K562 (cell line): ENCODE results near the gene MAML3. TPM values are rescaled to one million over a fixed set of nuclear protein-coding genes. Genes with fewer than 3 reads are reported as not detected.

Source experiments
- ATAC-seq: fragments of 200-7000 bp; cut with Tn5 transposase; 3 replicates; pipeline ENCODE4 v1.9.1; 2020; ENCODE audit warnings: moderate library complexity
- BruUV-seq: library from RNA; stranded (reverse); fragments of 400-500 nt; replicated peaks from 2 replicates; lab custom pipeline; 2021; lab: Mats Ljungman, UMichigan
- CTCF ChIA-PET: fragments of 300-600 bp; formaldehyde crosslinking; extraction: SDS; loops from one replicate; lab custom pipeline; 2021; ENCODE audit warnings: low intra/inter-chr PET ratio; lab: Yijun Ruan, JAX
- POLR2A ChIA-PET: fragments of 300-600, 350-650 bp; sonication (Branson Sonifier 250); formaldehyde crosslinking; extraction: SDS; loops from one replicate; lab custom pipeline; 2021; ENCODE audit warnings: antibody characterized with exemption, inconsistent platforms; lab: Yijun Ruan, JAX
- DNase-seq, 4 experiments: peaks; one replicate each; pipeline versions ENCODE4 v3.0.0 to v3.0.0-alpha.2; 2011 to 2018; ENCODE audit warnings: low spot score in 3 of 4, mixed read lengths in 3 of 4; ENCODE audit errors: extremely low read depth in 1 of 4
- FAIRE-seq: peaks from 2 replicates; lab custom pipeline; 2011; peaks lifted over from hg19 to GRCh38; lab: Jason Lieb, UNC
- H2AFZ ChIP-seq: 2 replicates; pipeline ENCODE4 v1.6.0; 2011; ENCODE audit warnings: low read depth, low read length, control low read depth, inconsistent platforms
- H3K27ac ChIP-seq: fragments of 200-600 bp; 3 replicates; pipeline ENCODE4 v1.8.0; 2011; ENCODE audit warnings: low read depth, mild to moderate bottlenecking, control low read depth, inconsistent platforms, low read length, moderate library complexity, mixed read lengths; ENCODE audit errors: extremely low read depth
- H3K27me3 ChIP-seq, 2 experiments: fragments of 300-600 bp in 1 of 2; 2 replicates in 1 of 2; 3 replicates in 1 of 2; pipeline versions ENCODE4 v1.6.0 to v1.8.0; 2011; ENCODE audit warnings: inconsistent platforms in 2 of 2, low read length in 2 of 2, mild to moderate bottlenecking in 1 of 2, mixed read lengths in 1 of 2, moderate library complexity in 1 of 2; ENCODE audit not compliant: control insufficient read depth in 2 of 2, insufficient read depth in 2 of 2
- H3K36me3 ChIP-seq: fragments of 300-600 bp; 3 replicates; pipeline ENCODE4 v1.8.0; 2011; ENCODE audit warnings: mild to moderate bottlenecking, low read length, inconsistent platforms; ENCODE audit not compliant: control insufficient read depth, insufficient read depth
- H3K4me1 ChIP-seq, 2 experiments: fragments of 200-600 bp in 1 of 2; replicated peaks in 1 of 2; 2 replicates in 1 of 2; 3 replicates in 1 of 2; pipeline versions ENCODE4 v1.5.1 to v1.8.0; 2011; ENCODE audit warnings: inconsistent platforms in 2 of 2, low read length in 2 of 2, mild to moderate bottlenecking in 1 of 2, mixed read lengths in 1 of 2, moderate library complexity in 1 of 2; ENCODE audit not compliant: control insufficient read depth in 2 of 2, insufficient read depth in 2 of 2
- H3K4me2 ChIP-seq: 2 replicates; pipeline ENCODE4 v1.6.1; 2011; ENCODE audit warnings: low read length, control low read depth, inconsistent platforms, mixed read lengths; ENCODE audit not compliant: insufficient read depth
- H3K4me3 ChIP-seq: fragments of 200-600 bp; sonication (generic), shearing (Covaris generic); 2 replicates; pipeline ENCODE4 v1.5.1; 2016; ENCODE audit warnings: control low read depth, inconsistent platforms
- H3K79me2 ChIP-seq: fragments of 200-600 bp; 3 replicates; pipeline ENCODE4 v1.8.0; 2011; ENCODE audit warnings: low read length, inconsistent platforms; ENCODE audit not compliant: control insufficient read depth, insufficient read depth
- H3K9ac ChIP-seq, 2 experiments: 2 replicates each; pipeline versions ENCODE4 v1.6.0 to v1.6.1; 2011; ENCODE audit warnings: low read depth in 2 of 2, low read length in 2 of 2, control low read depth in 1 of 2, inconsistent platforms in 1 of 2, mild to moderate bottlenecking in 1 of 2, mixed read lengths in 1 of 2; ENCODE audit not compliant: insufficient read depth in 1 of 2
- H3K9me1 ChIP-seq: one replicate; pipeline ENCODE4 v1.6.0; 2011; ENCODE audit warnings: inconsistent platforms, mild to moderate bottlenecking, low read length, moderate library complexity; ENCODE audit not compliant: control insufficient read depth, insufficient read depth
- H3K9me3 ChIP-seq: replicated peaks from 2 replicates; pipeline ENCODE4 v1.5.1; 2011; ENCODE audit warnings: low read depth, low read length, inconsistent platforms; ENCODE audit not compliant: control insufficient read depth, insufficient read depth
- H4K20me1 ChIP-seq: replicated peaks from 2 replicates; pipeline ENCODE4 v1.6.1; 2011; ENCODE audit warnings: low read length, inconsistent platforms, mixed read lengths; ENCODE audit not compliant: control insufficient read depth, insufficient read depth
- FOXK1 ChIP-seq: sonication (generic); formaldehyde crosslinking; IDR thresholded peaks from 2 replicates; pipeline ENCODE4 v1.8.0; 2022; ENCODE audit warnings: missing genetic modification reagents, mild to moderate bottlenecking, borderline replicate concordance
- SREBF1 ChIP-seq: fragments of 150-350 bp; IDR thresholded peaks from 2 replicates; pipeline ENCODE4 v1.6.1; 2014; ENCODE audit warnings: antibody characterized with exemption, low read depth, low read length, borderline replicate concordance
- ZNF197 ChIP-seq: fragments of 200-800 bp; sonication (Bioruptor generic); IDR thresholded peaks from 2 replicates; pipeline ENCODE4 v1.6.1; 2016; ENCODE audit warnings: low read depth, missing genetic modification characterization, missing compliant biosample characterization
- WGBS: fragments of 100-300 bp; shearing (Covaris generic); methylation state at CpG from one replicate; pipeline ENCODE4 v1.1.6; 2016; ENCODE audit warnings: low coverage, mixed read lengths; ENCODE audit not compliant: insufficient coverage; ENCODE audit errors: missing lambda C conversion rate; 5-methylcytosine and 5-hydroxymethylcytosine counted together
- in situ Hi-C: fragments of 300-500 bp; cut with MboI; formaldehyde crosslinking; loops from 4 replicates; pipeline ENCODE4 v1.15.0; 2018; ENCODE audit warnings: inconsistent platforms, mixed read lengths
- intact Hi-C: fragments of 100-400 bp; cut with micrococcal nuclease; formaldehyde crosslinking; loops from 2 replicates; pipeline ENCODE4 v1.14.2; 2022
- polyA plus RNA-seq, 8 experiments: library from polyadenylated mRNA; depleted of rRNA in 4 of 8; stranded (reverse) in 5 of 8; unstranded in 3 of 8; fragments of >200 nt; fragmentation: Nextera tagmentation in 2 of 8; fragmentation: Illumina TruSeq in 1 of 8; extraction: Ambion mirVana in 2 of 8; extraction: Trizol in 1 of 8; gene quantifications; 2 replicates each; pipeline versions ENCODE4 v1.2.1 to v1.2.3, GENCODE V29; 2011 to 2014; ENCODE audit warnings: inconsistent platforms in 1 of 8, missing spikeins in 1 of 8
- total RNA-seq, 7 experiments: library from RNA; depleted of rRNA in 6 of 7; stranded (reverse); fragments of >200 nt in 6 of 7; fragmentation: Illumina TruSeq in 2 of 7; extraction: Trizol in 2 of 7; gene quantifications; 2 replicates each; pipeline versions ENCODE4 v1.2.1 to v1.2.3, GENCODE V29; 2011 to 2021; ENCODE audit warnings: low replicate concordance in 1 of 7
- TF ChIP-seq, protein P1 (sequence below): fragments of 450-650 bp; IDR thresholded peaks from 2 replicates; pipeline ENCODE4 v1.6.1; 2016; ENCODE audit warnings: borderline replicate concordance
- TF ChIP-seq, protein P2 (sequence below): fragments of 450-650 bp; formaldehyde crosslinking; IDR thresholded peaks from 2 replicates; pipeline ENCODE4 v1.4.0; 2020; ENCODE audit warnings: mild to moderate bottlenecking
- TF ChIP-seq, protein P3 (sequence below): fragments of 200-400 bp; formaldehyde crosslinking; IDR thresholded peaks from 2 replicates; pipeline ENCODE4 v1.6.1; 2017; ENCODE audit warnings: mild to moderate bottlenecking, low read depth, low read length, moderate library complexity
- TF ChIP-seq, protein P4 (sequence below): IDR thresholded peaks from 3 replicates; pipeline ENCODE4 v1.6.1; 2011; ENCODE audit warnings: borderline replicate concordance, mild to moderate bottlenecking; ENCODE audit not compliant: insufficient read length, insufficient read depth

Gene MAML3
- total and polyA plus RNA-seq, 9 of the 15 experiments (the other 6 are each of a cell fraction or from before 2014, with no cell fraction given), result 0.01 to 0.55 (median 0.25) TPM

DNA sequence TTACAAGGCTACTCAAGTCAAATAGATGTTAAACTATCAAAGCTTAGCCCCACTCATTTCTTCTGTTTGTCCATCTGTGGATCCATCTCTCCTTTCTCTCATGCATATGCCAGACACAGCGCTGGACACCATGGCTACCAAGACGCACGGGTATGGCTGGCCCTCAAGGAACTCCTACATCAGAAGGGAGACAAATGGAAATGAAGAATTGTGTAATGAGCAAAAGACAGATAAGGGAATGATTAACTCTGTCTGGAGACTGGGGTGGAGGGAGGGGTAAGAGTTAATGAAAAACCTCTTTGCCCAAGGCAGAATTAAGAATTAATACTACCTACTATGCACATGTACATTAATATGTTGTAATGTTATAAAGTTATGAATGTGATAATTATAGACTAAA is 400.3 kb downstream of the MAML3 start:
- no peaks in the 10 kb centered on the region for H3K79me2 ChIP-seq
- H3K36me3 ChIP-seq, result no peaks in the 10 kb centered on the region
- H3K9ac ChIP-seq, result no peak overlapping the region
- CTCF ChIA-PET, result no interaction called here
- DNase-seq, result no peak
- FAIRE-seq, result peak; percentile 19
- WGBS, result 2% methylated on average over 3 of the region's 3 CpGs
- H4K20me1 ChIP-seq, result no peaks in the 10 kb centered on the region
- POLR2A ChIA-PET, result no interaction called here
- H3K4me2 ChIP-seq, result no peak overlapping the region
- intact Hi-C loops (loop anchor here (10.0 kb wide), 1 partner anchor 501 kb away; no protein-coding TSS in a partner anchor), in situ Hi-C loops (no loop called here)
- no peaks in the 10 kb centered on the region for H3K4me1 ChIP-seq
- BruUV-seq, result no TSS peak
- H3K4me3 ChIP-seq, result no peak overlapping the region
- H3K27ac ChIP-seq, result no peak overlapping the region
- ATAC-seq, result no peak
- no peaks in the 10 kb centered on the region for H3K9me3 ChIP-seq
- H3K27me3 ChIP-seq, result peaks cover 16 to 25% of the 10 kb centered on the region in 2 experiments; a peak in 4 of 5 replicates
- H3K9me1 ChIP-seq, result no peaks in the 10 kb centered on the region
- TF ChIP-seq, protein P1, sequence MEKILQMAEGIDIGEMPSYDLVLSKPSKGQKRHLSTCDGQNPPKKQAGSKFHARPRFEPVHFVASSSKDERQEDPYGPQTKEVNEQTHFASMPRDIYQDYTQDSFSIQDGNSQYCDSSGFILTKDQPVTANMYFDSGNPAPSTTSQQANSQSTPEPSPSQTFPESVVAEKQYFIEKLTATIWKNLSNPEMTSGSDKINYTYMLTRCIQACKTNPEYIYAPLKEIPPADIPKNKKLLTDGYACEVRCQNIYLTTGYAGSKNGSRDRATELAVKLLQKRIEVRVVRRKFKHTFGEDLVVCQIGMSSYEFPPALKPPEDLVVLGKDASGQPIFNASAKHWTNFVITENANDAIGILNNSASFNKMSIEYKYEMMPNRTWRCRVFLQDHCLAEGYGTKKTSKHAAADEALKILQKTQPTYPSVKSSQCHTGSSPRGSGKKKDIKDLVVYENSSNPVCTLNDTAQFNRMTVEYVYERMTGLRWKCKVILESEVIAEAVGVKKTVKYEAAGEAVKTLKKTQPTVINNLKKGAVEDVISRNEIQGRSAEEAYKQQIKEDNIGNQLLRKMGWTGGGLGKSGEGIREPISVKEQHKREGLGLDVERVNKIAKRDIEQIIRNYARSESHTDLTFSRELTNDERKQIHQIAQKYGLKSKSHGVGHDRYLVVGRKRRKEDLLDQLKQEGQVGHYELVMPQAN, result no peak
- TF ChIP-seq FOXK1 (CRISPR knock-in tag) (no peak), SREBF1 (no peak), ZNF197 (CRISPR knock-in tag) (no peak)
- TF ChIP-seq, protein P2, sequence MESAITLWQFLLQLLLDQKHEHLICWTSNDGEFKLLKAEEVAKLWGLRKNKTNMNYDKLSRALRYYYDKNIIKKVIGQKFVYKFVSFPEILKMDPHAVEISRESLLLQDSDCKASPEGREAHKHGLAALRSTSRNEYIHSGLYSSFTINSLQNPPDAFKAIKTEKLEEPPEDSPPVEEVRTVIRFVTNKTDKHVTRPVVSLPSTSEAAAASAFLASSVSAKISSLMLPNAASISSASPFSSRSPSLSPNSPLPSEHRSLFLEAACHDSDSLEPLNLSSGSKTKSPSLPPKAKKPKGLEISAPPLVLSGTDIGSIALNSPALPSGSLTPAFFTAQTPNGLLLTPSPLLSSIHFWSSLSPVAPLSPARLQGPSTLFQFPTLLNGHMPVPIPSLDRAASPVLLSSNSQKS (CRISPR knock-in tag), result no peak
- TF ChIP-seq, protein P3, sequence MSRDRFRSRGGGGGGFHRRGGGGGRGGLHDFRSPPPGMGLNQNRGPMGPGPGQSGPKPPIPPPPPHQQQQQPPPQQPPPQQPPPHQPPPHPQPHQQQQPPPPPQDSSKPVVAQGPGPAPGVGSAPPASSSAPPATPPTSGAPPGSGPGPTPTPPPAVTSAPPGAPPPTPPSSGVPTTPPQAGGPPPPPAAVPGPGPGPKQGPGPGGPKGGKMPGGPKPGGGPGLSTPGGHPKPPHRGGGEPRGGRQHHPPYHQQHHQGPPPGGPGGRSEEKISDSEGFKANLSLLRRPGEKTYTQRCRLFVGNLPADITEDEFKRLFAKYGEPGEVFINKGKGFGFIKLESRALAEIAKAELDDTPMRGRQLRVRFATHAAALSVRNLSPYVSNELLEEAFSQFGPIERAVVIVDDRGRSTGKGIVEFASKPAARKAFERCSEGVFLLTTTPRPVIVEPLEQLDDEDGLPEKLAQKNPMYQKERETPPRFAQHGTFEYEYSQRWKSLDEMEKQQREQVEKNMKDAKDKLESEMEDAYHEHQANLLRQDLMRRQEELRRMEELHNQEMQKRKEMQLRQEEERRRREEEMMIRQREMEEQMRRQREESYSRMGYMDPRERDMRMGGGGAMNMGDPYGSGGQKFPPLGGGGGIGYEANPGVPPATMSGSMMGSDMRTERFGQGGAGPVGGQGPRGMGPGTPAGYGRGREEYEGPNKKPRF, result no peak
- TF ChIP-seq, protein P4, sequence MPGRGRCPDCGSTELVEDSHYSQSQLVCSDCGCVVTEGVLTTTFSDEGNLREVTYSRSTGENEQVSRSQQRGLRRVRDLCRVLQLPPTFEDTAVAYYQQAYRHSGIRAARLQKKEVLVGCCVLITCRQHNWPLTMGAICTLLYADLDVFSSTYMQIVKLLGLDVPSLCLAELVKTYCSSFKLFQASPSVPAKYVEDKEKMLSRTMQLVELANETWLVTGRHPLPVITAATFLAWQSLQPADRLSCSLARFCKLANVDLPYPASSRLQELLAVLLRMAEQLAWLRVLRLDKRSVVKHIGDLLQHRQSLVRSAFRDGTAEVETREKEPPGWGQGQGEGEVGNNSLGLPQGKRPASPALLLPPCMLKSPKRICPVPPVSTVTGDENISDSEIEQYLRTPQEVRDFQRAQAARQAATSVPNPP, result no peak
- no peak overlapping the region for H2AFZ ChIP-seq
